Choroid plexus epithelial cell (primary cell): Measurements from ENCODE around the gene SUPT6H.
"Not testable (repeated sequence)": the region's sequence is repeated elsewhere in the genome, so short reads cannot be mapped to it uniquely, and the experiment has no call there.

Experiments used
- DNase-seq: peaks from one replicate; pipeline ENCODE4 v3.0.0-alpha.2; 2010; ENCODE audit warnings: low read depth
- H3K4me3 ChIP-seq: 2 replicates; pipeline ENCODE4 v1.5.1; 2011; ENCODE audit warnings: low read depth, mild to moderate bottlenecking, control low read depth, low read length, moderate library complexity
- TF ChIP-seq, protein P1 (sequence below): conservative IDR thresholded peaks from 2 replicates; pipeline ENCODE4 v1.5.1; 2011; ENCODE audit warnings: low read depth, mild to moderate bottlenecking, control low read depth, inconsistent platforms, low read length, moderate library complexity

Gene SUPT6H

DNA sequence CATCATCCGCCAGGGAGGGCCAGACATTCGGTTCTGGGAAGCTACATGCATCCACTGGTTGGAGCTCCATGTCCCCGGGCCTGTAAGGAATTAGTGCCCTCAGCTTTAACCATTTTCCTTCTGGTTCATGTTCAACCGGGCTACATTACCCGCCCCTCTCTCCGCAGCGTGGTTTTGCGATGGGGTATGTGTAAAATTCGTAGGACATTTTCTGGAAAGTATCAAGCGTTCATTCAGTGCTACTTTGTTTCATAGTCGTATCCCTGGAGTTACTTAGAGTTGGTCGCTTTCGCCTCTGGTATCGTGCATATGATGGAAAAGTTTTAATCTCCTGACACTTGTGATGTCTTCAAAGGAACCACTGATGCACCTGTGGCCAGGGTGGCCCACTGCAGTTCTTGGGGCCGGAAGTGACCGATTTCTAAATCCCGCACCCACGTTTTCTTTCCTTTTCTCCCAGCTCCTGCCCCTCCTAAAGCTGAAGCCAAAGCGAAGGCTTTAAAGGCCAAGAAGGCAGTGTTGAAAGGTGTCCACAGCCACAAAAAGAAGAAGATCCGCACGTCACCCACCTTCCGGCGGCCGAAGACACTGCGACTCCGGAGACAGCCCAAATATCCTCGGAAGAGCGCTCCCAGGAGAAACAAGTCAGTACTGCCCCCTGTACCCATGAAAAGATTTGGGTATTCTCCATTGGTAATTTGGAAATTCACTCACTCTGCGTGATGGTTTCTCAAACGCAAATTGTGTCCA lies 58.4 kb downstream of the SUPT6H start:
- TF ChIP-seq, protein P1, sequence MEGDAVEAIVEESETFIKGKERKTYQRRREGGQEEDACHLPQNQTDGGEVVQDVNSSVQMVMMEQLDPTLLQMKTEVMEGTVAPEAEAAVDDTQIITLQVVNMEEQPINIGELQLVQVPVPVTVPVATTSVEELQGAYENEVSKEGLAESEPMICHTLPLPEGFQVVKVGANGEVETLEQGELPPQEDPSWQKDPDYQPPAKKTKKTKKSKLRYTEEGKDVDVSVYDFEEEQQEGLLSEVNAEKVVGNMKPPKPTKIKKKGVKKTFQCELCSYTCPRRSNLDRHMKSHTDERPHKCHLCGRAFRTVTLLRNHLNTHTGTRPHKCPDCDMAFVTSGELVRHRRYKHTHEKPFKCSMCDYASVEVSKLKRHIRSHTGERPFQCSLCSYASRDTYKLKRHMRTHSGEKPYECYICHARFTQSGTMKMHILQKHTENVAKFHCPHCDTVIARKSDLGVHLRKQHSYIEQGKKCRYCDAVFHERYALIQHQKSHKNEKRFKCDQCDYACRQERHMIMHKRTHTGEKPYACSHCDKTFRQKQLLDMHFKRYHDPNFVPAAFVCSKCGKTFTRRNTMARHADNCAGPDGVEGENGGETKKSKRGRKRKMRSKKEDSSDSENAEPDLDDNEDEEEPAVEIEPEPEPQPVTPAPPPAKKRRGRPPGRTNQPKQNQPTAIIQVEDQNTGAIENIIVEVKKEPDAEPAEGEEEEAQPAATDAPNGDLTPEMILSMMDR: peak; percentile 12
- DNase-seq: no peak
- peak overlapping the region; percentile 99 for H3K4me3 ChIP-seq

DNA sequence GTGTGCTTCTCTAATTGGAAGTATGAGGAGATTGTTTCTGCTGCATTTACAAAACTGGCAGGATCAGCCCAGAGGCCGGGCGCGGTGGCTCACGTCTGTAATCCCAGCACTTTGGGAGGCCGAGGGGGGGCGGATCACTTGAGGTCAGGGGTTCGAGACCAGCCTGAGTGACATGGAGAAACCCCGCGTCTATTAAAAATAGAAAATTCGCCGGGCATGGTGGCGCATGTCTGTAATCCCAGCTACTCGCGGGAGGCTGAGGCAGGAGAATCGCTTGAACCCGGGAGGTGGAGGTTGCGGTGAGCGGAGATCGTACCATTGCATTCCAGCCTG lies 59.0 kb downstream of the SUPT6H start:
- H3K4me3 ChIP-seq: peak overlapping the region; percentile 99
- DNase-seq: not testable (repeated sequence)

DNA sequence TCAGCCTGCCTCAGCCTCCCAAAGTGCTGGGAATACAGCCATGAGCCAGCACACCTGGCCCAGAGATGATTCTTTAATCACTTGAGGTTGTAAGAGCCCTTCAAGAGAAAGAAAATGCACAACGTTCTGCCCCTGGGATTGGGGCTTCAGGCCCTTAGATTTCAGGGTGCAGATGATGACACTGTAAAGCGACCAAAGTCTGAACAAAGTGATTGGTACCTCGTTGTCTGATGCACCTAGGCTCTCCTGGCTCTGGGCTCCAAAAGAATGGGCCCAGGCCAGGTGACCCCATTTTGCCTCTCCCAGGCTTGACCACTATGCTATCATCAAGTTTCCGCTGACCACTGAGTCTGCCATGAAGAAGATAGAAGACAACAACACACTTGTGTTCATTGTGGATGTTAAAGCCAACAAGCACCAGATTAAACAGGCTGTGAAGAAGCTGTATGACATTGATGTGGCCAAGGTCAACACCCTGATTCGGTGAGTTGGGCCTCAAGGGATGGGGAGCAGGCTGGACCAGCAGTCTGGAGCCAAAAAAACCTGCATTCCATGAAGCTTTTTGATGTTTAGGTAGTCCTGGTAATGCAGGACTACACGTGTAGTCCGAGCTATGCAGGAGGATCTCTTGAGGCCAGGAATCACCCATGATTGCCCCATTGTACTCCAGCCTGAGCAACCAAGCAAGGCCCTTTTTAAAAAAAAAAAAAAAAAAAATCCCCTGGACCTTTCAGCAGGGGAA lies 60.6 kb downstream of the SUPT6H start:
- no peak overlapping the region for H3K4me3 ChIP-seq
- TF ChIP-seq, protein P1: no peak
- DNase-seq: no peak

DNA sequence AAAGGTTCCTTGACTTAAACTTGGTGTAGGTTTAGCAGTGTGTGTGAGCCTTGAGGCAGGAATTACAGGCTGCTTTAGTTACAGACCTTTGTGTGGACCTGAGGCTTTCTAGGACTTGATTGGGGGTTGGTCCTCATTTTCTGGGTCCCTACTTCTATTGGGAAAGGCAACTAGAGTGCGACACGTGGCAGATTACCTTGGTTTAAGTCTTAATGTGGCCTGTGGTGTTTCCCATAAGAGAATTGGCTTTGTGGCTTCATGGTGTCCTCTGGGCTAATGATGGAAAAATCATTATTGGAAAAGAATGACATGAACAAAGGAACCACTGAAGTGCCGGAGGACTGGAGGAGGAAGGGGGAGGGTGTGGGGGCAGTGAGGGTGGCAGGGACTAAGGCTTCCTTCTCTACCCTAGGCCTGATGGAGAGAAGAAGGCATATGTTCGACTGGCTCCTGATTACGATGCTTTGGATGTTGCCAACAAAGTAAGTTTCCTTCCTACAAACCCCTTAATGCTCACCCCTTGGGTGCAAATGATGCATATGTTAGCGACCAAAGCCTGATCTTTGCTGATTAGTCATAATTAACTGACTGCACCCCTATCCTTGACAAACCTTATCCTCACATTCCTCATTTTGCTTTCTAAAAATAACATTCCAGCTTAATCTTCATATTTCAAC lies 61.3 kb downstream of the SUPT6H start:
- TF ChIP-seq, protein P1: no peak
- no peak overlapping the region for H3K4me3 ChIP-seq
- no peak for DNase-seq

DNA sequence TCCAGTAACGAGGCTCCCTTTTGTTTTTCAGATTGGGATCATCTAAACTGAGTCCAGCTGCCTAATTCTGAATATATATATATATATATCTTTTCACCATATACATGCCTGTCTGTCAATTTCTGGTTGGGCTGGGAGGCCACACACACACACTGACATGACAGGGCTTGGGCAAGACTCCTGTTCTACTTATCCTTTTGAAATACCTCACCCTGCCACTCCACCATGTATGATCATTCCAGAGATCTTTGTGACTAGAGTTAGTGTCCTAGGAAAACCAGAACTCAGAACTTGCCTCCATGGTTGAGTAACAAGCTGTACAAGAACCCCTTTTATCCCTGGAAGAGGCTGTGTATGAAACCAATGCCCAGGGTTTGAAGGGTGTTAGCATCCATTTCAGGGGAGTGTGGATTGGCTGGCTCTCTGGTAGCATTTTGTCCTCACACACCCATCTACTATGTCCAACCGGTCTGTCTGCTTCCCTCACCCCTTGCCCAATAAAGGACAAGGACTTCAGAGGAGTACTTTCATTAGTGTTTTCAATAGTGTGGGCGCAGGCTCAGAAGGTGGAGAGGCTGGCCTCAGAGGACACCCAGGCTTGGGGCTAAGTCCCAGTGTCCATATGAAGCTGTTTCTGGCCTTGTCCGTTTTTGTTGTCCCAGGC lies 62.0 kb downstream of the SUPT6H start:
- H3K4me3 ChIP-seq, DNase-seq: not testable (repeated sequence)

DNA sequence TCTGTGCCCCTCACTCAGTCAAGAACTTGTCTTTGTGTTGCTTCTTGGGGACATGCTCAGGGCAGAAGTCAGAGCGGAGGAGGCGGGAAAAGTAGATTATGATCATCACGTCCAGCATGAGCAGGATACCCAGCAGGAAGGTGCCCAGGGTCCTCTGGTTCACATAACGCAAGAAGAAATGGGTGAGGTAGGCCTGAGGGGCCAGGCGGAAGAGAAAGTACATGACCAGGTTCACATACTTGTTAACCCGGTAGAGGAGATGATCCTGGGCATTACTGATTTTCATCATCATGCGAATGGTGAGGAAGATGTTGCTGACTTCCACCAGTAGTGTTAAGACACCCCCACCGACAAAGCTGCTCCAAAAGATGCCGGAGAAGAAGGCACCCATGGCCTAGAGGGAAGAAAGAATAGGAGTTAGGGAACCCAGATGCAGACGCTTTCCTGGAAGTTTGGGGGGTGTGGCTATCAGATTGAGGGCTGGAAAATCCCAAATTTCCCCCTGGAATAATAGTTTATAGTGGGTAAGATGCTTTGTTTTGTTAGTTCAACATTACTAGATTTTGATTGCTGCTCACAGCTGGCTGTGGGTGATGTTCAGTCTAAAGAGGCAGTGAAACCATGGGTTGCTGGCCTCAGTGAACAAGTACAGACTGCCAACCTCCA lies 62.6 kb downstream of the SUPT6H start:
- peak overlapping the region; percentile 69 for H3K4me3 ChIP-seq
- TF ChIP-seq, protein P1: no peak
- DNase-seq: no peak

DNA sequence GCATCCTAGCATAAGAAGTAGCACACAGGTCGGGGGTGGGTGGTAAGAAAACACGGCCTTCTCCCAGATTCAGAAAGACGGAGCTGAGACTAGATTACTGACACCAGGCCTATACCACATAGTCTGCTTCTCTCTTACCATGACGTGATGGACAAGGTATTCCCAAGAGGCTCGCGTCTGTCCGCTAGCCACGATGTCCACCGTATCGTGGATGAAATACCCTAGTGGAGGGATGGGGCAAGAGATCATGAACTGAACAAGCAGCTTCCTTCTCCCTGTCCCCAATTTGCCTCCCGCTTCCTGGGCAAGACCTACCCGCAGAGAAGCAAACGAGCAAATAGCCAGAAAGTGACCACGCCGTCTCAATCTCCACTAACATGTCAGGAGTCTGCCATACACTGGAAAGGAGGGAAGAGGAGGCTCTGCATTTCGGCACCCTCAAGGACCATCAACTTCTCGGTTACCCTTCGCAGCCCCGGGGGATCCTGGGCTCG lies 63.2 kb downstream of the SUPT6H start:
- H3K4me3 ChIP-seq: peak overlapping the region; percentile 69
- DNase-seq: peak; percentile 58
- TF ChIP-seq, protein P1: peak; percentile 5
